ENCODE measurements around the gene JARID2.

- TF ChIP-seq CTCF (IDR thresholded peaks at IDR 0.05) (no peak), POLR2A (IDR thresholded peaks at IDR 0.05) (no peak)
Measured at GRCh38 chr6:15405129-15406068, 159.5 kb downstream of the JARID2 start.

Data from breast epithelium (tissue), 3 donors.